ENCODE measurements around the gene LRRC8B. TPM values are rescaled to one million over a fixed set of nuclear protein-coding genes. Genes with fewer than 3 reads are reported as not detected.

Gene LRRC8B
- total and polyA plus RNA-seq, 9 of the 15 experiments (the other 6 are each of a cell fraction or from before 2014, with no cell fraction given) = 4.3 to 43.7 (median 14.4) TPM

DNA sequence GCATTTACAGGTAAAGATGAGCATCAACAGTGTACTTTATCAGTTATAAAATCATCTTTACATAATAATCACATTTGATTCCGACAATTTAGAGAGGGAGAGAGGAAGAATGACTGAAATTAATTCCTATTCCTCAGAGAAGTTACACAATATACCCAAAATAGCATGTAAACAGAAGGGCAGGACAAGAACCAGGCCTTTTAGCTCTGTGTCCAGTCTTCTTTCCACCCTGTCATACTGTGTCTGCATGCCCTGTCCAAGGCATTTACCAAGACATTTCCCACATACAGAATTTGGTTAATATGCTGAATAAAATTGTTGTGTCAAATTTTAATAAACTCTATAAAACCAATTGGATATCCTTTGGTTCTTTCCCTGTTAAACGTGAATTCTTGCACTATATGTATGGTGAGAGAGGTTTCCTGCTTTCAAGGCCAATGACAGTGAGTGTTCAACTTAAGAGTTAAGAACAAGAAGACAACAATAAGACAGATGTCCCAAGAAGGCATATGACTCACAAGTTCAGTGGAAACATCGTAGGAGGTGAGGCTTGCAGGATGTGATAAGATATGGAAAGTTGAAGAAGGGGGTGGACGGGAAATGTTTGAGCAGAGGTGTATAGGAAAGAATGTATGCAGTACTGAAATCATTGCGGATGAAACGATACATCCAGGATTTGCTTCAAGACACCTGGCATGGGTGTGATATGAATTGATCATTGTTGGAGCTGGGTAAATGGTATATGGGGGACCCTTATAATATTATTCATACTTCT lies 20.8 kb downstream of the LRRC8B start (continued):
- TF ChIP-seq, protein P1, sequence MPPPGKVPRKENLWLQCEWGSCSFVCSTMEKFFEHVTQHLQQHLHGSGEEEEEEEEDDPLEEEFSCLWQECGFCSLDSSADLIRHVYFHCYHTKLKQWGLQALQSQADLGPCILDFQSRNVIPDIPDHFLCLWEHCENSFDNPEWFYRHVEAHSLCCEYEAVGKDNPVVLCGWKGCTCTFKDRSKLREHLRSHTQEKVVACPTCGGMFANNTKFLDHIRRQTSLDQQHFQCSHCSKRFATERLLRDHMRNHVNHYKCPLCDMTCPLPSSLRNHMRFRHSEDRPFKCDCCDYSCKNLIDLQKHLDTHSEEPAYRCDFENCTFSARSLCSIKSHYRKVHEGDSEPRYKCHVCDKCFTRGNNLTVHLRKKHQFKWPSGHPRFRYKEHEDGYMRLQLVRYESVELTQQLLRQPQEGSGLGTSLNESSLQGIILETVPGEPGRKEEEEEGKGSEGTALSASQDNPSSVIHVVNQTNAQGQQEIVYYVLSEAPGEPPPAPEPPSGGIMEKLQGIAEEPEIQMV (tag; conservative IDR thresholded peaks at IDR 0.05; ENCODE audit: low read depth) = no peak
- no peak; the same call in 1 of the 2 replicates for TF ChIP-seq ZNF431 (CRISPR knock-in tag; IDR thresholded peaks at IDR 0.05)
- TF ChIP-seq MEIS2 (IDR thresholded peaks at IDR 0.05; ENCODE audit: partially characterized antibody) = peak; percentile 98
- TF ChIP-seq FOXM1 (IDR thresholded peaks at IDR 0.05; ENCODE audit: low read depth) = peak; percentile 93
- no peak for TF ChIP-seq FOXM1 (CRISPR knock-in tag; IDR thresholded peaks at IDR 0.05; ENCODE audit: low read depth)
- no peak for TF ChIP-seq ZNF133 (CRISPR knock-in tag; IDR thresholded peaks at IDR 0.05)
- TF ChIP-seq ZNF232 (CRISPR knock-in tag; IDR thresholded peaks at IDR 0.05) = no peak
- TF ChIP-seq ZNF561 (CRISPR knock-in tag; conservative IDR thresholded peaks at IDR 0.05) = no peak
- TF ChIP-seq ZNF12 (CRISPR knock-in tag; IDR thresholded peaks at IDR 0.05) = no peak
- no peak for TF ChIP-seq ZNF224 (CRISPR knock-in tag; IDR thresholded peaks at IDR 0.05)
- TF ChIP-seq, protein P2, sequence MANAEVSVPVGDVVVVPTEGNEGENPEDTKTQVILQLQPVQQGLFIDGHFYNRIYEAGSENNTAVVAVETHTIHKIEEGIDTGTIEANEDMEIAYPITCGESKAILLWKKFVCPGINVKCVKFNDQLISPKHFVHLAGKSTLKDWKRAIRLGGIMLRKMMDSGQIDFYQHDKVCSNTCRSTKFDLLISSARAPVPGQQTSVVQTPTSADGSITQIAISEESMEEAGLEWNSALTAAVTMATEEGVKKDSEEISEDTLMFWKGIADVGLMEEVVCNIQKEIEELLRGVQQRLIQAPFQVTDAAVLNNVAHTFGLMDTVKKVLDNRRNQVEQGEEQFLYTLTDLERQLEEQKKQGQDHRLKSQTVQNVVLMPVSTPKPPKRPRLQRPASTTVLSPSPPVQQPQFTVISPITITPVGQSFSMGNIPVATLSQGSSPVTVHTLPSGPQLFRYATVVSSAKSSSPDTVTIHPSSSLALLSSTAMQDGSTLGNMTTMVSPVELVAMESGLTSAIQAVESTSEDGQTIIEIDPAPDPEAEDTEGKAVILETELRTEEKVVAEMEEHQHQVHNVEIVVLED (CRISPR knock-in tag; IDR thresholded peaks at IDR 0.05) = peak; percentile 55; the same call in 1 of the 2 replicates
- TF ChIP-seq CHD2 (IDR thresholded peaks at IDR 0.05; ENCODE audit: low read depth, low read length) = 0 out of 2 replicates have a peak, but pooled peaks have one; percentile 34
- TF ChIP-seq, protein P3, sequence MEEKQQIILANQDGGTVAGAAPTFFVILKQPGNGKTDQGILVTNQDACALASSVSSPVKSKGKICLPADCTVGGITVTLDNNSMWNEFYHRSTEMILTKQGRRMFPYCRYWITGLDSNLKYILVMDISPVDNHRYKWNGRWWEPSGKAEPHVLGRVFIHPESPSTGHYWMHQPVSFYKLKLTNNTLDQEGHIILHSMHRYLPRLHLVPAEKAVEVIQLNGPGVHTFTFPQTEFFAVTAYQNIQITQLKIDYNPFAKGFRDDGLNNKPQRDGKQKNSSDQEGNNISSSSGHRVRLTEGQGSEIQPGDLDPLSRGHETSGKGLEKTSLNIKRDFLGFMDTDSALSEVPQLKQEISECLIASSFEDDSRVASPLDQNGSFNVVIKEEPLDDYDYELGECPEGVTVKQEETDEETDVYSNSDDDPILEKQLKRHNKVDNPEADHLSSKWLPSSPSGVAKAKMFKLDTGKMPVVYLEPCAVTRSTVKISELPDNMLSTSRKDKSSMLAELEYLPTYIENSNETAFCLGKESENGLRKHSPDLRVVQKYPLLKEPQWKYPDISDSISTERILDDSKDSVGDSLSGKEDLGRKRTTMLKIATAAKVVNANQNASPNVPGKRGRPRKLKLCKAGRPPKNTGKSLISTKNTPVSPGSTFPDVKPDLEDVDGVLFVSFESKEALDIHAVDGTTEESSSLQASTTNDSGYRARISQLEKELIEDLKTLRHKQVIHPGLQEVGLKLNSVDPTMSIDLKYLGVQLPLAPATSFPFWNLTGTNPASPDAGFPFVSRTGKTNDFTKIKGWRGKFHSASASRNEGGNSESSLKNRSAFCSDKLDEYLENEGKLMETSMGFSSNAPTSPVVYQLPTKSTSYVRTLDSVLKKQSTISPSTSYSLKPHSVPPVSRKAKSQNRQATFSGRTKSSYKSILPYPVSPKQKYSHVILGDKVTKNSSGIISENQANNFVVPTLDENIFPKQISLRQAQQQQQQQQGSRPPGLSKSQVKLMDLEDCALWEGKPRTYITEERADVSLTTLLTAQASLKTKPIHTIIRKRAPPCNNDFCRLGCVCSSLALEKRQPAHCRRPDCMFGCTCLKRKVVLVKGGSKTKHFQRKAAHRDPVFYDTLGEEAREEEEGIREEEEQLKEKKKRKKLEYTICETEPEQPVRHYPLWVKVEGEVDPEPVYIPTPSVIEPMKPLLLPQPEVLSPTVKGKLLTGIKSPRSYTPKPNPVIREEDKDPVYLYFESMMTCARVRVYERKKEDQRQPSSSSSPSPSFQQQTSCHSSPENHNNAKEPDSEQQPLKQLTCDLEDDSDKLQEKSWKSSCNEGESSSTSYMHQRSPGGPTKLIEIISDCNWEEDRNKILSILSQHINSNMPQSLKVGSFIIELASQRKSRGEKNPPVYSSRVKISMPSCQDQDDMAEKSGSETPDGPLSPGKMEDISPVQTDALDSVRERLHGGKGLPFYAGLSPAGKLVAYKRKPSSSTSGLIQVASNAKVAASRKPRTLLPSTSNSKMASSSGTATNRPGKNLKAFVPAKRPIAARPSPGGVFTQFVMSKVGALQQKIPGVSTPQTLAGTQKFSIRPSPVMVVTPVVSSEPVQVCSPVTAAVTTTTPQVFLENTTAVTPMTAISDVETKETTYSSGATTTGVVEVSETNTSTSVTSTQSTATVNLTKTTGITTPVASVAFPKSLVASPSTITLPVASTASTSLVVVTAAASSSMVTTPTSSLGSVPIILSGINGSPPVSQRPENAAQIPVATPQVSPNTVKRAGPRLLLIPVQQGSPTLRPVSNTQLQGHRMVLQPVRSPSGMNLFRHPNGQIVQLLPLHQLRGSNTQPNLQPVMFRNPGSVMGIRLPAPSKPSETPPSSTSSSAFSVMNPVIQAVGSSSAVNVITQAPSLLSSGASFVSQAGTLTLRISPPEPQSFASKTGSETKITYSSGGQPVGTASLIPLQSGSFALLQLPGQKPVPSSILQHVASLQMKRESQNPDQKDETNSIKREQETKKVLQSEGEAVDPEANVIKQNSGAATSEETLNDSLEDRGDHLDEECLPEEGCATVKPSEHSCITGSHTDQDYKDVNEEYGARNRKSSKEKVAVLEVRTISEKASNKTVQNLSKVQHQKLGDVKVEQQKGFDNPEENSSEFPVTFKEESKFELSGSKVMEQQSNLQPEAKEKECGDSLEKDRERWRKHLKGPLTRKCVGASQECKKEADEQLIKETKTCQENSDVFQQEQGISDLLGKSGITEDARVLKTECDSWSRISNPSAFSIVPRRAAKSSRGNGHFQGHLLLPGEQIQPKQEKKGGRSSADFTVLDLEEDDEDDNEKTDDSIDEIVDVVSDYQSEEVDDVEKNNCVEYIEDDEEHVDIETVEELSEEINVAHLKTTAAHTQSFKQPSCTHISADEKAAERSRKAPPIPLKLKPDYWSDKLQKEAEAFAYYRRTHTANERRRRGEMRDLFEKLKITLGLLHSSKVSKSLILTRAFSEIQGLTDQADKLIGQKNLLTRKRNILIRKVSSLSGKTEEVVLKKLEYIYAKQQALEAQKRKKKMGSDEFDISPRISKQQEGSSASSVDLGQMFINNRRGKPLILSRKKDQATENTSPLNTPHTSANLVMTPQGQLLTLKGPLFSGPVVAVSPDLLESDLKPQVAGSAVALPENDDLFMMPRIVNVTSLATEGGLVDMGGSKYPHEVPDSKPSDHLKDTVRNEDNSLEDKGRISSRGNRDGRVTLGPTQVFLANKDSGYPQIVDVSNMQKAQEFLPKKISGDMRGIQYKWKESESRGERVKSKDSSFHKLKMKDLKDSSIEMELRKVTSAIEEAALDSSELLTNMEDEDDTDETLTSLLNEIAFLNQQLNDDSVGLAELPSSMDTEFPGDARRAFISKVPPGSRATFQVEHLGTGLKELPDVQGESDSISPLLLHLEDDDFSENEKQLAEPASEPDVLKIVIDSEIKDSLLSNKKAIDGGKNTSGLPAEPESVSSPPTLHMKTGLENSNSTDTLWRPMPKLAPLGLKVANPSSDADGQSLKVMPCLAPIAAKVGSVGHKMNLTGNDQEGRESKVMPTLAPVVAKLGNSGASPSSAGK (IDR thresholded peaks at IDR 0.05) = peak; percentile 6; the same call in 1 of the 2 replicates
